HG02678 (cell line): ENCODE results near the gene AMPD3.

Experiments used
- ATAC-seq: cut with Tn5 transposase; IDR thresholded peaks from one replicate; pipeline ENCODE4 v1.9.1; 2021; ENCODE audit warnings: mild to moderate bottlenecking, moderate library complexity; ENCODE audit not compliant: unreplicated experiment

Gene AMPD3

DNA sequence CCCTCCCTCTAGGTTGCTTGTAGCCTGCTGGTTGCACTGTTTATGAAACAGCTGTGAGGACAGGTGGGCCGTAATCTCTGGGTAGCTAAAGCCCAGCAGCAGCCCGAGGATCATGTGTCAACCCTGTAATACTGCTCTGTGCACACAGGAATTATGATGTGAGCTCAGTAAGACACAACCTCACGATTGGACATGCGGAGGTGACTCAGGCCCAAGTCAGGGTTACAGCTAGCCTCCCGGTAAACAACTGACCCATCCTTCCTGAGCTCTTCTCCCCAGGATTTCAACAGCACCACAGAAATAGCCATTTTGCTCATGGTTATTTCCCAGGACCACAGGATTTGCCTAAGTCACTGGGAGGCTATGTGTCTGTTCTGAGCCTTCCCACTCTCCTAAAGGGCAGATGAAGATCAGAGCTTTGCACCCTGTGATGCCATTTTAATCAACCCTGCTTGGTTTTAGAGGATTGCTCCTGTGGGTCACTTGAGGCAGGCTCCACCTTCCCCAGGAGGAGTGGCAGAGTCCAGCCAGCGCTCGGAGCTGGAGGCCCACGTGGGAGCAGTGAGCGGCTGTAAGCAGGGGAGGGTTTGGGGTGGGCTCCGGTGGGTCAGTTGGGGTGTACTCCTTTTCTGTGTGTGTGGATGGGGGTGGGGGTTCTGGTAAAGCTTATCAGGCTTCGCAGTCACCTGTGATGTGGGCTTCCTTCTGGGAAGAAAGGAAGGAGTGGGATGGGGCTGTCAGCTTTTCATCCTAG lies at the start of gene AMPD3:
Gene AMPD3, plus strand, starts transcription at position 387 of the 754 bp plus-strand sequence. CDS start 6,256 bp downstream, outside the sequence.
- no peak for ATAC-seq

DNA sequence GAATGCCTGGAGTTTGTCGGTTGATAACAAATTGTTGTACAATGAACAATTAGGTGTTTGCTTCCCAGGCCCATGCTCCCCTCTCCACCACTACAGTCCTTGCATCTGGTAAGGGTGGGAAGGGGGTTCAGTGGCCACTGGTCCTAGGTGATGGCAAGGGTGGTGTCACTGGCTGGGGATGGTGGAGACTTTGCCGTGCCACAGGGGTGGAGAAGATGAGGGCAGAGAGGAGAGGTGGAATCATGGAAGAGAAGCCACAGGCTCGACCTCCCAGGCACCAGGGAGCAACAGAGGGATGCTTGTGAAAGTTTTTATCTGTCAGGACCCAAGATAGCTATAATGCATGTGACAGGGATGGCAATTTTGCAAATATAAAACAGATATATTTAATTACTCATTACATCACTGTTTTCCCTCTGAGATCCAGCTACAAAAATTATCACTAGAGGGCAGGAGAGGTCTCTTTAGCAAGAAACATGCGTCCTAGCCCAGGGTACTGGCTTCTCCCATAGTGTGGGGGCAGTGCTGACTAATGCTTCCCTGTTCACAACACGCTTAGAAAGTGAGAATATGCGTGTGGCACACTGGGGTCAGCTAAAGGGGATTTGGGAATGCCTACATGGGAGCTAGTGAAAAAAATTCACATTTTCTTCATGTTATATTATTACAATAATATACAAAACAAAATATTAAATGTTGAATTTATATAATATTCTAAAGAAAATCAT lies 49.0 kb upstream of the AMPD3 start:
- no peak for ATAC-seq

DNA sequence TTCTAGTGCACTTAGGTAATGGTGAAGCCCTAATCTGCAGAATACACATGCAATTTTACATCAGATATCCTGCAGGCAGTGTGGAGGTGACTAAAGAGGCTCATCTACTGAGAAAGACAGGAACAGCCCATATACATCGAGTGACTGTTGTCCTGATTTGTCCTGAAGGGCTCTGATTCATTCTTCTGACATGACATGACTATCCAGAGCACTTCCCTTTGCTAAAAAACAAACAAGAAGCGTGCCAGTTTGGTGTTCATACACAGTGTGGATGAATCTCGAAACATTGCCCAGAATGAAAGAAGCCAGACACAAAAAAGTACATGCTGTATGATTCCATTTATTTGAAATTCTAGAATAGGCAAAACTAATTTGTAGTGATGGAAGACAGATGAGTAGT lies 48.0 kb upstream of the AMPD3 start:
- no peak for ATAC-seq

DNA sequence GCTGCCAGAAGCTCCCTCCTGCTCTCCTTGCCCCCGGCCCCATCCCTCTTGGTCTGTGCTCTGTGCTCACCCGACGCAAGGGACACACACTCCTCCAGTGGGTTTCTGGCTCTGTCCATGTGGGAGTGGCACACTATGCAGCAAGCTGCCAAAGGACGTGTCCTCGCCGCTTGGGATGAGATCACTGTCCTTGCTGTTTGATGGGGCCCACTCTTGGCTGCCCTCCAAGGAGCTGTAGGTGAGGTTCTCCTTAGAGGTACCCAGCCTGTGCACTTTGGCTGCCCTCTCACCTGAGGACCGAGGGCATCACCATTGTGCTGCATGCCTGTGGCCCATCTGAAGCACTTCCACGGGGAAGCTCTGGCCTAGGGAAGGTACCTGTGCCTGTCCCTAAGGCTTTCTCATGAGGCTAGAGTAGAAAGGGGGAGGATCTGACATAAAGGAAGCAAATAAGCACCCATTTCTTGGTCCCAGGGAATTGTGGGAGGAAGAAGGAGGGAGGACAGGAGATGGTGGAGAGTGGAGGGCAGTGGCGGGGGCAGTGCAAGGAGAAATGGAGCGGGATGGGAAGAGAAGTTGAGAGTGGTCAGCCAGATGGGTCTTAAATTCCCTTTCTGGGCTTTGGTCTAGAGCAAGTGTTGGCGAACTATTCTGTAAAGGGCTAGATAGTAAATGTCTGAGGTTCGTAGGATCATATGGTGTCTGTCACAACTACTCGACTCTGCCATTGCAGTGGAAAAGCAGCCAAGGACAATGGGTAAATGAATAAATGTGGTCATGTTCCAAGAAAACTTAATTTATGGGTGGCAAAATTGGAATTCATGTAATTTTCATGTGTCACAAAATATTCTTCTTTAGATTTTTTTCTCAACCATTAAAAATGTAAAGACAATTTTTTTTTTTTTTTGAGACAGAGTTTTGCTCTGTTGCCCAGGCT lies 47.0 kb upstream of the AMPD3 start:
- ATAC-seq = no peak

DNA sequence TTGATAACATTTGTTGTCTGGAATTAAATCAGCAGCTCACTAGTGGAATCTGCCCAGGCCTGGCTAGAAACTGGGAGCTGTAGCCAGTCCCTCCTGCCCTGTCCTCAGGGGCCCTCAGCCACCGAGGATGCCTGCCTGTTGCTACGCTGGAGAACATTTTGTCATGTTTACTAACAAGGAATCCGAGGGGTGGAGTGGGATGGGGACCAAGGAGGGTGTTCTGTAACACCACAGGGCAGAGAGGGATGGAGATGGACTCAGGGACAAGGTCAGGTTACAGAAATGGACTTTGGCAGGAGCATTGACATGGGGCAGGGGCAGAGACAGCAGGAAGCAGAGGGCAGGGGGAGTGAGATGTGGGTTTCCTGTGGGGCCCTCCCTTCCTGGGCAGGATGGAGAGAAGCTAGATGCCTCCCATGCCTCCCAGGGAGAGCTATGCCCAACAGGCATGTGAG lies 45.8 kb upstream of the AMPD3 start:
- ATAC-seq = no peak

DNA sequence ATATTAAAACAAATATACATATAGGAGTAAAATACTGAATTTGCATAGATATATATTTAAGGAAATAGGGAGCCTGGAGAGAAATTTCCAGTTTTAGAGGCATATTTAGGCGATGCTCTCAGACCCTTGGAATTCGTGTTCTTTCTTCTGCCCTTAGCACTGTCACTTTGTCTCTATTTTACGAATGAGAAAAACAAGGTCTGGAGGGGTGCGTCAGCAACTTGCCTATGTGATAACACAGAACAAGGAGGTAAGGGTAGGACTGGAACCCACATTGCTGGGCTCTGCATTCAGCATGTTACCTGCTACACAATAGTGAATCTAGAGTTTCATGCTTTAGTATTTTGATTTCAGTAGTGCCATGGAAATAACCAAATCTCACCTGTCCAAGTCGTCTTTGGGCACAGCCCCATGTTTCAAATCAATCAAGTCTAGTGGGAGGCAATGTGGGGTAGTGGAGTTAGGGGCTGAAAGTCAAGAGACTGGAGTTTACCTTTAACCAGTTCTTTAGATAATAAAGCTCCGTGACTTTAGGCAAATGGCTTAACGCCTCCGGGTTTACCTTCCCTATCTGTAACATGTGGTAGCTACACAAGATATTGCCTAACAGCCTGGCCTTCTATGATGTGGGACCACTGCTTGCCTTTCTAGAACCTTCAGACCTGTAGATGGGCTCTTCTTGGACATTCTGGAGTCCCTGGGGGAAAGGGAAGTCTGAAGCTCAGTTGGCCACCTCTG lies 44.8 kb upstream of the AMPD3 start:
- no peak for ATAC-seq

DNA sequence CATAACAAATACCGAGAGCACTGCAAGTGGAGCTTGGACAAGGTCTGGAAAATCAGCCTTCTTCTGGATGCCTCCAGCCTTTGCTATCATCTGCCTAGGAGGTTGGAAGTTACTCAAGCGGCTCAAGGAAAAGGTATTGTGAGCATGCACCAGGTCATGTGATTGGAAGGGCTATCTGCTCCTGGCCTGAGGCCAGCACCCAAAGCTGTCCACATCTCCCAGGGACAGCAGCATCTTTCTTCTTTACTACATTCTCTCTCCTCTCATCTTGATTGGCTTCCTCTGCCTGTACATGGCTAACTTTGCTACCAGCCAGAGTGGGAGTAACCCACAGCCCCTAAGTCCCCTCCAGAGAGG lies 44.2 kb upstream of the AMPD3 start:
- no peak for ATAC-seq

DNA sequence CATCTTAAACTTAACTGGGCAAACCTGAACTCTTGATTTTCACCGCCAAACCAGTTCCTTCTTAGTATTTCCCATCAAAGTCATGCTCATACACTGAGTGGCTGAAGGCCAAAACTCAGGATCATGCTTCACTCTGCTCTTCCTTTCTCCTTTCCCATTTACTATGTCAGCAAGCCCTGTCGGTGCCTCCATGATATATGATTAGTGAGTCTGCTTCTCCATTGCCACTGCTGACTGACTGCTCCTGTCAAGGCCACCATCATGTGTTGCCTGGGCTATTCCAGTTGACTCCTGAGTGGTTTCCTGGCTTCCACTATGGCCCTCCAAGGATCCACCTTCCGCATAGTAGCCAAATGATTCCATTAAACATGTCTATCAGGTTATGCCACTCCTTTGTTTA lies 42.8 kb upstream of the AMPD3 start:
- no peak for ATAC-seq

DNA sequence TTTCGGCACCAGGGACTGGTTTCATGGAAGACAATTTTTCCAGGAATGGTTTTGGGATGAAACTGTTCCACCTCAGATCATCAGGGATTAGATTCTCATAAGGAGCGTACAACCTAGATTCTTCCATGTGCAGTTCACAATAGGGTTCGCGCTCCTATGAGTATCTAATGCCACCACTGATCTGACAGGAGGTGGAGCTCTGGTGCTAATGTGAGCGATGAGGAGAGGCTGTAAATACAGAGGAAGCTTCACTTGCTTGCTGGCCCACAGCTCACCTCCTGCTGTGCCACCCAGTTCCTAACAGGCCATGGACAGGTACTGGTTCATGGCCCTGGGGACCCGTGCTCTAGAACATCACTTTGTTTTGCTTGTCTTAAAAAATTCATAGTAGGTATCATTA lies 41.8 kb upstream of the AMPD3 start:
- peak; percentile 69 for ATAC-seq

DNA sequence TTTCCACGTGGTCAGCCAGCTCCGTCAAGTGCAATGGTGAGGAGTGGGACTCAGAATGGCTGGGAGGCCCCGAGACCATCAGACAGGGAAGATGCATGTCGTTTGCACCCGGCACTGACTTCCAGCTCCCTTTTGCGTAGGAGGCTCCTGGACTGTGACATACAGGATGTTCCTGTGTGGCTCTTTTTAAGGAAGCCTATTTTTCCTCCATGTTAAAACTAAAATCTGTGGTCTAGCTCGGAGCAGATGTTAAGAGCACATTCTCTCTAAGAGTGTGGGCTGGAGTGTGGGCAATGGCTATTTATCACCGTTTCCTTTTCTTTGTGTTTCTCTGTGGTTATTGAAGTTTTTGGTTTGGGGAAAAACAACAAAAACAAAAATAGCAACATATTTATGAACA lies 40.9 kb upstream of the AMPD3 start:
- ATAC-seq = no peak

DNA sequence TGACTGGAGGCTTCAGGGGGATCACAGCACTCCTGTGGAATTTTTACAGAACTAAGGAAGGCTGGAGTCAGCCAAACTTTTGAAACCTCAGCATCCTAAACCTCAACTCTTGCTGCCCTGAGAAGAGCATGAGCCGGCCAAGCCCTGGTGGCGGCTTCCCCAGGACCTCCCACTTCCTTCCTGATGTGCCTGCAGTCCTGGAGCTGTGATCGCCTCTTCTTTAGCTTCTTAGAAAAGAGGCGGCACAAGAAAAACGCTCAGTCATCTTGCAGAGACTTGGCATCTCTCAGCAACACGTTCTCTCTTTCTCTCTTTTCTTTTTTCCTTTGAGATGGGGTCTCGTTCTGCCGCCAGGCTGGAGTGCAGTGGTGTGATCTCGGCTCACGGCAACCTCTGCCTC lies 40.4 kb upstream of the AMPD3 start:
- no peak for ATAC-seq

DNA sequence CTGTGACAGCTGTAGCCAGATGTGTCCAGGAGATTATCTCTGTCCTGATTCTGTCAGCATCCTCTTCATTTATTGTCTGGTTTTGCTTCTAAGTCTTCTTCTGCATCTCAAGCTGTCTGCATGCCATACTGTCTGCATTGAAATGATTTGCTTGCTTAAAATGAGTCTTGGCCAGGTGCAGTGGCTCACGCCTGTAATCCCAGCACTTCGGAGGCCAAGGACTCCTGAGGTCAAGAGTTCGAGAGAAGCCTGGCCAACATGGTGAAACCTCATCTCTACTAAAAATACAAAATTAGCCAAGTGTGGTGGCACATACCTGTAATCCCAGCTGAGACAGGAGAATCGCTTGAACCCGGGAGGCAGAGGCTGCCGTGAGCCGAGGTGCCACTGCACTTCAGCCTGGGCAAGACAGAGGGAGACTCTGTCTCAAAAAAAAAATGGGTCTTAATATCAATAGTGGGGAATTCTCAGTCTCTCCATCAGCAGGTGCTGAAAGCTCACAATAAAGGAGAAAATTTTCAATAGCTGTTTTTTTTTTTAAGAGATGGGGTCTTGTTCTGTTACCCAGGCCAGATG lies 39.2 kb upstream of the AMPD3 start:
- ATAC-seq = no peak

DNA sequence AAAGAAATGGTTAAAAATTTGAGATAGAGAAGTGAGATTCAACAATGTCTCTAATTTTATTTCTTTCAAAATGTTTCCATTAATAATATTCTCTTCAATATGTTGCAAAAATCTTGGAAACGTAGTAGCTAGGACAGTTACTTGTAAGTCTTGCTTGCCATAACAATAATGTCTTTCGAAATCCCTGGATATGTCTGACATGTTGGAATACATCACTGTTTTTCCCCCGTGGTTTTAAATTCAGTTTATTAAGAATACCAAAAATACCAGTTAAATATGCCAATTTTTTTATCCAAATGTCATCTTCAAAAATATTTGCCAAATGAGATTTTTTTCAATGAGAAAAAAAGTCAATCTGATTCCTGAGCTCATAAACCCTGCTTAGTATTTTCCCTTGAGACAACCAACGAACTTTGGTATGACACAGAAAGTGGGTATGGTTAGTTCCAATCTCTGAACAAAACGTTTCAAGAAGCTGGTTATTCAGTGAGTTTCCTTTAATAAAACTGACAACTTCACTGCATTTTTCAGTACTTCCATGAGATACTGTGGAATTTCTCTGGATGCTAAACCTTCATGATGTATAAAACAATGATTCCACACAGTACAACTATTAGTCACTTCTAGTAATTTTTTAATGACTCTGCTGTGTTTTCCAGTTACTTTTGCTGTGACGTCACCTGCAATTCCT lies 36.7 kb upstream of the AMPD3 start:
- no peak for ATAC-seq

DNA sequence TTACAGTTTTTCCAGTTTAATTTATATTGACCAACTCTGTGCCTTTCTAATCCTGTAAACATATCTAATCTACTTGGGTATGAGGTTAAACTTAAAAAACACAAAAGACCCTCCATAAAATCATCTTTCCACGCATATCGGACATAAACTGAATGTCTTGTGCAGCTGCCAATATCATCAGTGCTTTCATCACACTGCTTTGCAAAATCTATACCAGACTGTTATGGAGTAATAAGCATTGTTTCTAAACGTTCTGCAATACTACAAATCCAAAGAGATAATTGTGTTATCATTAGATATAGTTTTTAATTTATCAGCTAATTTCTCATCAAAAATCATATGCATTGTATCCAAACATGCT lies 36.1 kb upstream of the AMPD3 start:
- no peak for ATAC-seq

DNA sequence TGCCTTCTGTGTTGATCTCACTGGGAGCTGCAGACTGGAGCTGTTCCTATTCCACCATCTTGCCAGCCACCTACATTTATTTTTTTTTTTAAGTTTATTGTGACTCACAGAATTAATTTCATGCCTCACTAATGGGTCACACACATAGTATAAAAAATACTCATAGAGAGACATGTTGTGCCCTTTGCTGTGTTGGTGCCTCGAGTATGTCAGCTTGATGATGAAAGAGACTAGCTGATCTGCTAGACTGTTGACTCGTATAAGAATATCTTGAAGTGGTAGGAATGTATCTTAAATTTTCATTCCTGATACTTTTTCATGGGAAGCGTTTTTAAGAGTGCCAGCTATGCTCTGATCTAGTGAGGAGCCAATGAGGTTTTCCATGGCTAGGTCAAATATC lies 28.6 kb upstream of the AMPD3 start:
- ATAC-seq = no peak

DNA sequence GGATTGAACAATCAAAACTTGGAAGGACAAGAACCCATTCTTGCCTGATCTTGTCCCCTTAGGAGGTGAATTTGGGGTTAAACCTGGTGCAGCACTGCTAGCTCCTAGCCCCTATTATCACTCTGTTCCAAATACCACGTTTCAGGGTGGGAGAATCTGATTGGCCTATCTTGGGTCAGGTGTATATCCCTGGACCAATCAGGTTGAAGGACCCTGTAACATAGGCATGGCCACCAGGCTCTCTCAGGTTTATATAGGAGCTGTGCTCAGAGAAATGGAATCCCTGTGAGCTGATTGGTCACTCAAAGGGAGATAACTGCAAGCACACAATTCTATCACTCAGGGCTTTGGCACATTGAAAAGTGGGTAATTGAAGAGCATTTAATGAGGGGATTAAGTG lies 26.6 kb upstream of the AMPD3 start:
- no peak for ATAC-seq

DNA sequence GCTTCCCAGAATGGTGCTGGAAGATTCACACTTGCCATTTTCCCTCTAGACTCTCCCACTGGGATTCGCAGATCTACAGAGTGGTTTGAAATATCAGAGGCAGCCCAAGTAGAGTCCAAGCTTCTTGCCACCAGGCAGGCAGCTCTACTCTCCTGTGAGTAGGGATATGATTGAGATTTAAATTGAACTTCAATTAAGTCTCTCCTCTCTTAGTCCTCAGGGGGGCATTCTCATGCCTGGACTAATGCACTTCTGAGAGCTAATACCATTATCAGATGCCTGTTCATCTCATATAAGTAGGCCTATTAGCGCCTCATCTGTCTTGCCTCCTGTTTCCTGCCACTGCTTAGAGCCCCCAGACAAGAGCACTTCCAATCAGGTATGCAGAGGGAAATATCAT lies 25.5 kb upstream of the AMPD3 start:
- no peak for ATAC-seq

DNA sequence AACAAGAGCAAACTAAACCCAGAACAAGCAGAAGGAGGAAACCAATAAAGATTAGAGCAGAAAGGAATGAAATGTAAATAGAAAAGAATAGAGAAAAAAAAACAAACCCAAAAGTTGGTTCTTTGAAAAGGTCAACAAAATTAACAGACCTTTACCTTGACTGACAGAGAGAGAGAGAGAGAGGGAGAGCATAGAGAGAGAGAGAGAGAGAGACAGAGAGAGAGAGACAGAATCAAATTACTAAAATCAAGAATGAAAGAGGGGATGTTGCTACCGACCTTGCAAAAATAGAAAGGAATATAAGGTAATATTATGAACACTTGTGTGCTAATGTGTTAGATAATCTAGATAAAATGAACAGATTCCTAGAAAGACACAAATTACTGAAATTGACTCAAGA lies 22.6 kb upstream of the AMPD3 start:
- ATAC-seq = no peak

DNA sequence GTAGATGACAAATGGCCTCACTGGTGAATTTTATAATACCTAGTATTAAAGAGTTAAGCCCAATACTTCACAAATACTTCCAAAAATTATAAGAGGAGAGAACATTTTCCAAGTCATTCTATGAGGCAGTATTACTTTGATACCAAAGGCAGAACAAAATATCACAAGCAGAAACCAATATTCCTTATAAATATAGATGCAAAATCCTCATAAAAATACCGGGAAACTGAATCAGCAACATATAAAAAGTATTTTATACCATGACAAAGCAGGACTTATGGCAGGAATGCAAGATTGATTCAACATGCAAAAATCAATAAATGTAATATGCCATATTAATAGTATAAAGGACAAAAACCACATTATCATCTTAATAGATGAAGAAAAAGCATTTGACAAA lies 22.1 kb upstream of the AMPD3 start:
- ATAC-seq = no peak

DNA sequence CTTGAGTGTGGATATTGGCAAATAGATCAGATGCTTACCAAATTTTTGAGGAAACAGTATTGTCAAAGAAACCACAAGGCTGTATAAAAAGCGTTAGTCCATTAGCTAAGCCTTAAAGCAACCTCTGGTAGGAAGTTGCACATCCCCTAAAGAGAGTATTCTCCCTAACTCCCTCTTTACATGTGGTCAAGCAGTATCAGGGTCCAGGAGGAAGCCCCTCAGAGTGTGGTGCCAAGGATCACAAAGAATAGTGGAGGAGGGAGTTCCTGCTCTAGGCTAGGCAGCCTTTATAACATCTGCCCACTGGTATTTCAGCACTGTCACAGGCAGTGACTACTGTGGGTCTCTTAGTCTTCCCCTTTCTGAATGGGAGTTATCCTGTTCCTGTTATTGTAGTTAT lies 18.8 kb upstream of the AMPD3 start:
- no peak for ATAC-seq
